ENCODE data around the gene CYP27C1. TPM values are rescaled to one million over a fixed set of nuclear protein-coding genes. Genes with fewer than 3 reads are reported as not detected.
"Not testable (repeated sequence)": the region's sequence is repeated elsewhere in the genome, so short reads cannot be mapped to it uniquely, and the experiment has no call there.

The CYP27C1 gene
- total RNA-seq, 1 donor from 2014 or later = not detected

DNA sequence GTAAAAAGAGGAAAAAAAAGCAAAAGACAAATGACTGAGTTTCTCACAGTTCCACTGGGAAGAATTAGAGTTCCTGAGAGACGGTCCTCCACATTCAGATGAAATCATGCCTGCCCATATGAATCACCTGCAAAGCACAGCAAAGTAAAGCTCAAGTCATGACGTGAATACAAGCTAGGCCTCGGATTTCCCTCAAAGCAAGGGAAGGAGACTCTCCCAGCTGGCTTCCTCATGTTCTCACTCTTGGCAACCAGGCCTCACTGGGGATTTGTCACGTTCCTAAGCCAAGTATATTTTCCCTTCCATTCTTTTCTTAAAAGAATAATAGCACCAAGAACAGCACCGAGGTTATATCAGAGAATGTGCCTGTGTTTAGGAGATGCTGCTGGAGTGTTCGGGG is 47.0 kb downstream of the CYP27C1 start:
- peak in 1 of 2 donors; percentile 91 for DNase-seq (ENCODE audit: low read depth in 2 of 2)

DNA sequence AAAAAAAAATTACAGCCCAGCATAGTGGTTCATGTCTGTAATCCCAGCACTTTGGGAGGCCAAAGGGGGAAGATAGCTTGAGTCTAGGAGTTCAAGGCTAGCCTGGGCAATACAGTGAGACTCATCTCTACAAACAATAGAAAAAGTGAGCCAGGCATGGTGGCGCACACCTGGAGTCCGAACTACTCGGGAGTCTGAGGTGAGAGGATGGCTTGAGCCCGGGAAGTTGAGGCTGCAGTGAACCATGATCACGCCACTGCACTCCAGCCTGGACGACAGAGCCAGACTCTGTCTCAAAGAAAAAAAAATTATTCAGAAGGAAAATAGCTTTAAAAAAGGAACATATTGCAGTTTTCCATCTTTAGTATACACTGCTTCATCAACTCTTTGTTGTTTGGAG is 47.8 kb downstream of the CYP27C1 start:
- no peak for DNase-seq (ENCODE audit: low read depth in 2 of 2)

DNA sequence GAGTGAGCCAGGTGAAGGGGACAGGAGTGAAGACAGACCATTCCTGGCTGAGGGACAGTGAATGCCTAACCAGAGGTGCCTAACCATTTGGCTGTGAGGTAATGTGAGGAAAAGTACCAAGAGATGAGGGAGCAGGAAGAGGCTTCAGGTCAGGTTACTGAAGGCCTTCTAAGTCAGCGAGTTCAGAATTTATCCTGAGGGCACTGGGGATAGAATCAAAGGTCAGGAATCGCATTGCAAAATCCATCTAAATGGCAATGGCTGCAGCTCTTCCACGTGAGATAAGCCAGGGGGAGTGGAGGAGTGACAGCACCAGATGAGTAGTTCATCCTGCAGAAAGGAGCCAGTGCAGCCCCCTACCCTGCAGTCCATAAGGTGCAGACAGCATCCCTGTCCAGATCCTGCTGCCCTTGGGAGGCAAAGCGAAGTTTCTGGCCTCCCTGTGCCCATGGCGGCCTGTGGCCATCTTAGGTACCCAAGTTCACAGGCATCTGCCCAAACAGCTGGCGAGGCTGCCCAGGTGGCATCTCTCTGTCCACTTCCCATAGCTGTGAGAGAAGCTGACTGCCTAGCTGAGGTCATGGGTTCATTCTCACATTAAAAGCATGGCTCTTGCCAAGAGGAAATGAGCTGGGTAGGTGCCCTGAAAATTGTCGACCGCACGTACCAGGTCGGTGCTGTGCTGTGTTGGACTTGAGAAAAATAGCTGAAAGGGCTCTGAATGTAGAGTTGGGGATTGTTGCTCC is 49.5 kb downstream of the CYP27C1 start:
- peak; percentile 28 for DNase-seq (ENCODE audit: low read depth in 2 of 2)

DNA sequence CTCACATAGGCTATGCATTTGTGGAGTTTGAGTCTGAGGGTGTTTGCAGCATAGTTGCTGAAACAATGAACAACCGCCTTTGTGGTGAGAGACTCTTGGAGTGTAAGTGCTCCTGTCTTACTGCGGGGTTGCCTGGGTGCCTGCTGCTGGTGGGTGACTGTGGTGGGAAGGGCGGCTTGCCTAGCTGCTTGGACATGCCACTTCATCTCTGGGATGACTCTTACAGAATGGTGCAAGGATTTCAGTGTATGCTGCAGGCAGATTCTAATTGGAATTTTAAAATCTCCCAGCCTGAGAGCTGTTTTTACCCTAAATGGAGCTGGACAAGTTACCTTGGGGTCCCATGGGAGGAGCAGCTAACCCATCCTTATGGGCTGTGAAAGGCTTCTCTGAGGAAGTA is 50.1 kb downstream of the CYP27C1 start:
- no peak for DNase-seq (ENCODE audit: low read depth in 2 of 2)

DNA sequence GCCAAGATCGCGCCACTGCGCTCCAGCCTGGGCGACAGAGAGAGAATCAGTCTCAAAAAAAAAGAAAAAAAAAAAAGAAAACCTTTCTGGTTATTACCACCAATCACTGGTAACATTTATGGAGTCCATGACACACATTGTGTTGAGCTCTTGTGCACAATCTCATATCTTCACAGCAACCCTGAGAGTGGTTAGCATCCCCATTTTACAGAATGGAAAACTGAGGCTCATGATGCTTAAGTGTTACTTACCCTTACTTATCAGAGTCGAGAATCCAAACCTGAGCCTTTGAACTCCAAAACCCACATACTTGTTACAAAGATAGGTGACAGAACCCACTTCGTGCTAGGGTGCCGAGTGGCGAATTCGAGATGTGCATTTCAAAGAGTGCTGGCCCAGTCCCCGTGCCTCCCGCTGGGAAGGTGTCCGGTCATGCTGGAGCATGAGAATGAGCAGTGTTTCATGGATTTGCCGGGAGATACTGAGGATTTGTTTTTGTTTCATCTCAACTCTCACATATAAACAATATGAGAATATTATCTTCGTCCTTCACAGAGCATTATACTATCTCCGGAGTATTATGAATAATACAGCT is 50.9 kb downstream of the CYP27C1 start:
- no peak for DNase-seq (ENCODE audit: low read depth in 2 of 2)

DNA sequence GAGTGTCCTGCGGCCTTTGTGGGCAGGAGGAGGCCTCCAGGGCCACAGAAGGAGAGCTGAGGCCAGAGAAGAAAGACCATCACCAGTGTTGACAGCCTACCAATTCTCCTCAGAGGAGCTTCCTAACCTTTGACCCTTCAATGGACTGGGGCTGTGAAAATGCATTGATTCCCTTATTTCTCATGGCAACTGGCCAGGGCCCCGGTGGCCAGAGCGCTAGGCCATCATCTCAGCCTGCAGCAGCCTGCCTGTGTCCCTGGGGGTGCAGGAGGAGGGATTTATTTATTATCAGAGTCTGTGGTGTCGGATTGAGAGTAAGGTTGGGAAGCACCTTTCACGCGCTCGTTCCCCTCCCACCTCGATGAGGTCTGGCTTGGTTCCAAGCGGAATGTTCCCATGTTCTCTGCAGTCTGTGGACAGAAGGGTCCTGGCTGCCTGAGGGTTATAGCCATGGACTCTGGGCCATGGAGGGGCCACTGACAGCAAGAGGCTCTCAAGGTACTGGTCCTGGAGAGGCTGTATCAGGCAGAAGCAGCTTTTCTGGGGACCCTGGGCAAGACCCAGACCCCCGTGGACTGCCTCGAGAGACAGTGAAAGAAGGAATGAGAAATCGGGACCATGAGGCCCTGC is 53.8 kb downstream of the CYP27C1 start:
- DNase-seq (ENCODE audit: low read depth in 2 of 2) = no peak

DNA sequence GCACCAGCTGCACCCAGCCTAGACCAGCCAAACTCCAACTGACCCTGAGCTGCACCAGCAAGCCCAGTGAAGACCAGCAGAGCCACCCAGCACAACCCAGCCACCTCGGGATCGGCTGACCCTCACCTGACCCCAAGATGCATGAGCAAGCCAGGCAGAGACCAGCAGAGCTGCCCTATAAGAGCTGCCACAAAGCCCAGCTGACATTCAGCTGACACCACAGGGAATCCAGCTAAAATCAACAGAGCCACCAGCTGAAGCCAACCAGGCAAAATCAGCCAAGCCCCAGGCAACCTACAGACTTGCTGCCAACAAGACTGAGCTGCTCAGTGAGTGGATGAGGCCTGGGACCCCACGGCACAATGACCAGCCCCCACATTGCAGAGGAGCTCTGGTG is 54.6 kb downstream of the CYP27C1 start:
- DNase-seq (ENCODE audit: low read depth in 2 of 2) = no peak

DNA sequence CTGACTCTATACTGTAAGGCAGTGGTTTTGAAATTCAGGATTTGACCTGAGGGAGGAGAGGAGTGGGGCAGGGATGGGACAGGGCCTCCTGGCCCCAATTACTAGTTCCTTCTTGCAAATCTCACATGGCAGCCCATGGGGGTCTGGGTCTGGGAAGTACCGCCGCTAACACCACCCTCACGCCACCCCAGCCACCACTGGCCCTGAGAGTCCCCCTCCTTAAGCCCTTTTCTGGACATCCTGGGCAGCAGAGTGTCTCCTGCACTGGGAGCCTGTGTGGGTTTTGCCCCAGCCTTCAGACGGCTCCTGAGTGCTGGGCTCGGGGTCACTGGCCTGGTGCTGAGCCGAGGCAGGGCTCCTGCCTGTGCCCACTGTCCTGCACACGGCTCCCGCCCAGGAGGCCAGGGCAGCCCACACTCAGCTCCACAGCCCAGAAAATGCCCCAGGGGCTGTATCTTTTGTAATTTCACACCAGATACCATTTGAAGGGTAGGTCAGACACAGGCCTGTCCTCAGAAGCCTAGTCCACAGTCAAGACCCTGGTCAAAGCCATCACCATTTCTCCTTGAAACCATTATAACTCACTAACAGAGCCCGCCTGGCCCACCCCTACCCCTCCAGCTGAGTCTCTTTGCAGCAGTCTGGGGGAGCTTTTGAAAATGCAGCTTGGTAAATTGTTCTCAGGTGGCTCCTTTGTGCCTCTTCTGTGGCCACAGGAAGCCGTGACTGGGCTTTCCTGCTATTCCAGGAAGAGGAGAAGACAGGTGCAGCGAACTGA is 55.1 kb downstream of the CYP27C1 start:
- no peak for DNase-seq (ENCODE audit: low read depth in 2 of 2)

DNA sequence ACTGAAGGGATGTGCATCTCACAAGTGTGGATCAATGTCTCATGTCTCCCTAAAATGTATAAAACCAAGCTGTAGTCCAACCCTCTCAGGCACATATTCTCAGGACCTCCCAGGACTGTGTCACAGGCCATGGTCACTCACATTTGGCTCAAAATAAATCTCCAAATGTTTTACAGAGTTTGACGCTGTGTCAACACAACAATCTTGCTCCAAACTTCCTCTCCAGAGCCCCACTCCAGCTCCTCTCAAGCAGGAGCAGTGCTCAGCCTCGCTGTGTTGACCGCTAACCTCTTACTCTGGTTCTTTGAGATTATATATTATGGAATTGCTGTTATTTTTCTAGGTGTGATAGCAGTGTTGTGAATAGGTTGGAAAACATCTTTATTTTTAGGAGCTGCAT is 56.2 kb downstream of the CYP27C1 start:
- no peak for DNase-seq (ENCODE audit: low read depth in 2 of 2)

DNA sequence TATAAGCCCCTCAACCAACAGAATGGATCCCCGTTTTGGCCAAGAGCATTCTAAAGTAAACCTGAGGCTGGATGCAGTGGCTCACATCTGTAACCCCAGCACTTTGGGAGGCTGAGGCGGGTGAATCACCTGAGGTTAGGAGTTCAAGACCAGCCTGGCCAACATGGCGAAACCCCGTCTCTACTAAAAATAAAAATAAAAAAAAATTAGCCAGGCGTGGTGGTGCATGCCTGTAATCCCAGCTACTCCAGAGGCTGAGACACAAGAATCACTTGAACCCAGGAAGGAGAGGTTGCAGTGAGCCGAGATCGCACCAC is 57.1 kb downstream of the CYP27C1 start:
- not testable (repeated sequence) for DNase-seq (ENCODE audit: low read depth in 2 of 2)

DNA sequence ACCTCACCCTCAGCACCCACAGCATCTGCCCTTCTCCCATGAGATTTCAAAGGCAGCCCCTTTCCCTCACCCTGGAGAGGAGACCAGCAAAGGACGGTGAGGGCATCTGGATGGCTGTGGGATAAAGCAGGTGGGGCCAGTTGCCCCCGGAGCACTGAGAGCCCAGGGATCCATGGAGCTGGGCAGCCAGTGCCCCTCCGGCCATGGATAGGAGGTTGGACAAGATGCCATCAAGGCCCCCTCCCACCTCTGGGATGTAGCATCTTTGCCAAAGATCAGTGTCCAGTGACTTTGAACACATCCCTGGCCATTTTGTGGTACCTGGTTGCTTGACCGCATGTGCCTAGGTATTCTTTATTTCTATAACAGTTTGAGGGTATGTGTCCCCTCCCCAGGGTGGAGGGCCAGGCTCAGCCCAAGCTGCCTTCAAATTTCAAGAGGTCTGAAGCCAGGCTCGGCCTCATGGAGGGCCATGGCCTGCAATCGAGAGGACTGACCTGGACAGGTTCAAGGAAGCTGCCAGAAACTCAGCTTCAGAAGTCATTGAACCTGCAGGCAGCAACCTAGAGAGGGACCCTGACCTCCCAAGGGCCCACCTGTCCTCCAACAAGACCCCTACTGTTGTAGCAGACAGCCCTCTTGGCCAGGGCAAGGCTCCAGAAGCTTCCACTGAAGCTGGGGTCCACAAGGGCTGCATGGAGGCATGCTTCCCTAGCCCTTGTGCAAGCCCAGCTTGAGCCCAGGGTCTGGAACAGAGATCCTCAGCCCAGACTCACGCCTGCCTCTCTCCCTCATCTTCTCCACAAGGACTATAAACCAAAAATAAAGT is 57.6 kb downstream of the CYP27C1 start:
- DNase-seq (ENCODE audit: low read depth in 2 of 2) = no peak

DNA sequence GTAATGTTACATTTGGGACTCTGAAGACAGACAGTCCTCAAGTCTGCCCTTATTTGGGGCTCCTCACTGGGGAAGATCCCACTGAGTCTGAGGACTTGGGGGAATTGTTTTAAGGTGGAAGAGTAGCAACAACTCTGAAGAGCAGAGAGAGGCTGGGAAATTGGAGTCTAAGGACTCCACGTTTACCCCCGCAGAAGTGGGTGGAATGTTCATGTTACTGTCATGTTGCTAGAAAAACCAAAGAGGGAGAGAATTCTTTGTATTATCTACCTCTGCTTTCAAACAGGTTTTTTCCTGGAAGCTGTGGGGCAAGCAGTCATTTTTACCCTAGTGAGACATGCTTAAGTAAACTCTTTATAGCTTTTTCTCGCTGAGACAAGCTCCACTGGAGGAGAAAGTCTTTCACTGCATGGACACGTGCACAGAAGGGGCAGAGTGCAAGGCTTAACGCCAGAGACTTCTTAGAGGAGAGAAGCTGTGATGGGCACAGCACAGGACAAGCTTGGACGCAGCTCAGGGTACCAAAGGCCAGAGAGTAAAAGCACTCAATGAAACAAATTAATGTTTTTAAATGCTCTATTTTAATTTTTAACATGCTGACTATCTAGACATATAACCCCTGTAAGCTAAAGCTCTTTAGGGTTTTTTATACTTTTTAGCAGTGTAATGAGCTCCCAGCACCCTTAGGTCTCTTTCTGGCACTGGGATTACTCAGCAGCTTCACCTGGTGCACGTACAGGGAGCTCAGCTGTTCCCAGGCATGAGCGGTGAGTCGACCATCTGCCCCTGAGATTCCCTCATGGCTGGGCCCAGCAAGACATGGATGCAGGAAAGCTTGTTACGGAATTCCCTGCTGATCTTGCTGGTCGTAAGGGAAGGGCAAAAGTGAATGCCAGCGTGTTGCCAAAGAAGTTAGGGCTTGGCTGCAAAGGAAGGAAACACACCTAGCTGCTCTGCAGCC is 58.6 kb downstream of the CYP27C1 start:
- no peak for DNase-seq (ENCODE audit: low read depth in 2 of 2)

DNA sequence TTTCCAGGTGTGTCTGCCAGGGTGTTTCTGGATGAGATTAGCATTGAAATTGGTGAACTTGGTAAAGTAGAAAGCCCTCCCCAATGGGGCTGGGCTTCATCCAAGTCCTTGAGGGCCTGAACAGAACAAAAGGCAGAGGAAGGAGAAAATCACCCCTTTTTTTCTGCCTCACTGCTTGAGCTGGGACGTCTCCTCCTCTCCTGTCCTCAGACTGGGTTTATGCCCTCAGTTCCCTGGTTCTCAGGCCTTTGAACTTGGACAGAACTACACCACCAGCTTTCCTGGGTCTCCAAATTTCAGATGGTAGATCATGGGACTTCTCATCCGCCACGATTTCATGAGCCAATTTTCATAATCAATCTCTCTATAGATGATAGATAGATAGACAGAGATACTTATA is 59.4 kb downstream of the CYP27C1 start:
- DNase-seq (ENCODE audit: low read depth in 2 of 2) = no peak

DNA sequence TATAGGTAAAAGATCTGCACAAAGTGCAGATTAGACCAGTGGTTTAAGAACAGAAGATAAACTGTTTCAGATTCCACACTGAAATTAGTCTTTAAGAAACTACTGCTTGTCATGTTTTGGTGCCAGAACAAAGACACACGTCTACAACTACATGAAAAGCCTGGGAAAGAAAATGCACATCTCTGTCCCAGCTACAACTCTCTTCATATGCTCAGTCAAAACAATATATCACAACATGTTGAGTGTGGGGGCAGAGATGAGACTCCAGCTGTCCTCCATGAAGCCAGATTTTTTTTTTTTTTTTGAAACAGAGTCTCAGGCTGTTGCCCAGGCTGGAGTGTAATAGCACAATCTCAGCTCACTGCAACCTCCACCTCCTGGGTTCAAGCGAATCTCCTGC is 60.6 kb downstream of the CYP27C1 start:
- no peak for DNase-seq (ENCODE audit: low read depth in 2 of 2)

DNA sequence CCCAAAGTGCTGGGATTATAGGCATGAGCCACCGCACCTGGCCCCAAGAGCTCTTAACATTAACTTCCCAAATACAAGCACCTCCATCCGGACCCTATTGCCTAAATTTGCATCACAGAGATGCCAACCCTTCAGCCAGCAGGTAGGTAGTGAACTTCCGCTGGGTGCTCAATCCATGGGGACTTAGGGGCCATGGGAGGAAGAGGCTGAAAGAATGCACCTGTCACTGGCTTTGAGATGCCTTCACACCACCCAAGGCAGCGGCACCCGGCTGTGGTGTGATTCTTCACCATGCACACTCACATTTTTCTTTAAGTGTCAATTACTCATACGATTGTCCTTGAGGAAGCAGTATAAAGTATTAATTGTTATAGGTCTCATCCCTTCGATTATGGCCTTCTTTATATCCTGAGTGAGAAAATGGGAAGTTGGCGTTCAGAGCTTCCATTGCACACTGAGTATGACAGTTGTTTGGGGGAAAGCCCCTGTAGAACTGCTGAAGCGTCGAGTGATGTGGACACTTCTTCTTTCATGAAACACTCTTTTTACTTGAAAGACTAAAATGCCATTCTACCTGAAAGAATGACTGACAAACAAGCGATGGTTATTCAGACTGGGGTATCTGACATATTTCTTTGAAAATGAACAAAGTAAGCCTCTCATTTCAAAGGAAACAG is 61.3 kb downstream of the CYP27C1 start:
- DNase-seq (ENCODE audit: low read depth in 2 of 2) = no peak

DNA sequence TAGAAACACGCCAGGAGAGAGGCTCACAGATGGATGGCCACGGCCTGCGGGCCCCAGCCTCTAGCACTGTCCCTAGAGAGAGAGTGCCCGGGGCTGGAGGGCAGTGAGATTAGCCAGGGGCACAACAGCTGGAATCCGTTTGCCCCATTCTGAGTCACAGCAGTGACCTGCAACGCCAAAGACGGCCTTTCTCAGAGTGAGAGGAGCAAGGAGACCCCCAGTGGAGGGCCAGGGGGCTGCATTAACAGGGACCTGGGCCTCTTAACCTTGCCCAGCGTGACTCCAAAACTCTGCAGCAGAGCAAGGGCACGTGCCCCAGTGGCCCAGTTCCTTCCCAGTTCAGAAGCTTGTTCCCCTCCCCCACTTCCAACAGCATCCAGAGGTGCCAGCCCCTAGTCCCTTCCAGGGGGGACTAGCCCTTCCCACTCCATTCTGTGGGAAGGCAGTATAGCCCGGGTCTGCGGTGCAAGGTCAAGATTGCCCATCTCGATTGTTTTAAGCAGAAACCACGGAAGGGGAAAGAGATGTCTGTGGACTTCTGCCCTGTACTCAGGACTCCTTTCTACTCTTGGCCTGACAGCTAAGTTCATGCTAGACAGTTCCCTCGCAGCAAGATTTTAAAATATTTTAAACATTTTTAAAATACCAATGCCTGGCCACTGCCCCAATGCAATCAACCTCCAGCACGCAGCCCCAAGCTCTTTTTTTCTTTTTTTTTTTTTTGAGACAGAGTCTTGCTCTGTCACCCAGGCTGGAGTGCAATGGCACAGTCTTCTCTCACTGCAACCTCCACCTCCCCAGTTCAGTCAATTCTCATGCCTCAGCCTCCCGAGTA is 62.2 kb downstream of the CYP27C1 start:
- no peak for DNase-seq (ENCODE audit: low read depth in 2 of 2)

DNA sequence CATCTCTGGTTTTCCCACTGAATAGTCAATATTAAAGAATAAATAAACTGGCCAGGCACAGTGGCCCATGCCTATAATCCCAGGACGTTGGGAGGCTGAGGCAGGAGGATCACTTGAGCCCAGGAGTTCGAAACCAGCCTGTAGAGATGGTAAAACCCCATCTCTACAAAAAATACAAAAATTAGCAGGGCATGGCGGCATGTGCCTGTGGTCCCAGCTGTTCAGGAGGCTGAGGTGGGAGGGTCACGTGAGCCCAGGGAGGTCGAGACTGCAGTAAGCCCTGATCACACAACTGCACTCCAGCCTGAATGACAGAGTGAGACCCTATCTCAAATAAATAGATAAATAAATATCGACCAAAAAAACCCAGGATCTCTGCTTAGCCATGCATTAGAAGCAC is 63.0 kb downstream of the CYP27C1 start:
- no peak for DNase-seq (ENCODE audit: low read depth in 2 of 2)

DNA sequence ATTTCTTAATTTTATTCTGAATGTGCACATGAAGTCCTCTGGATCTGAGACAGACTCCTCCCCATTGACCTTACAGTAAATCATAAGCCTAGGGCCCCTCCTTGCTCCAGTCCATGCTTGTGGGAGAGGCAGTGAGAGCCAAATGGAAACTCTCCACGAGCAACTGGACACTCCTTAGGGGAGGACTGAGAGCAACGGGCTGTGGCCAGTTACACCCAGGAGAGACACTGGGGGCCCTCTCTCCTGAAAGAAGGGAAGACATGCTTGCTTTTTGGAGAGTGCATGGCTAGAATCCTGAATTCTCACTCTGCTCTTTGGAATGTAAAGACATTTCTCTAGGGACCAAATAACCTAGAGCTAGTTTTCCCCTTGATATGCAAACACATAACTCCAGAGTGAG is 64.2 kb downstream of the CYP27C1 start:
- no peak for DNase-seq (ENCODE audit: low read depth in 2 of 2)

DNA sequence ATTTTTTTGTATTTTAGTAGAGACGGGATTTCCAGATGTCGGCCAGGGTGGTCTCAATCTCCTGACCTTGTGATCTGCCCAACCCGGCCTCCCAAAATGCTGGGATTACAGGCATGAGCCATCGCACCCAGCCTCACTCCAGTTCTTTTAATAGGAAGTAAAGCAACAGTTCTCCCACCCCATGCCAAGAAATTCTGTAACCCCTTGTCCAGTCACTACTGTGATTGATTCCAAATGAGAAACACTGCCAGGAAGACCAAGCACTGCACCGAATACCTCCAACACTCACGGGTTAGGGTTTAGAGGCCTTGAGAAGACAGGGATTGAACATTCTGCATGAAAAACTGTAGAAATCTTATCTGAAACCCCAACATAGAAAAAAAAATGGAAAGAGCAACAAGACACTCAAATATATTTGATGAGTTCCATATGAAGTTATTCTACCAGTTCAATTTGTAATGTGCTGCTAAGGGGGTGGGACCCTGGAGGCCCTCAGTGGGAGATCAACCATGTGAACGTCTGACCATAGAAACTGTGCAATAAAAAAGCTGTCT is 65.0 kb downstream of the CYP27C1 start:
- DNase-seq (ENCODE audit: low read depth in 2 of 2) = peak in 1 of 2 donors; percentile 37
